ENCODE measurements around the gene MRPL24. TPM values are rescaled to one million over a fixed set of nuclear protein-coding genes. Genes with fewer than 3 reads are reported as not detected.

MRPL24 gene
- total and polyA plus RNA-seq, 9 of the 15 experiments (the other 6 are each of a cell fraction or from before 2014, with no cell fraction given) = 74.3 to 267 (median 113) TPM

DNA sequence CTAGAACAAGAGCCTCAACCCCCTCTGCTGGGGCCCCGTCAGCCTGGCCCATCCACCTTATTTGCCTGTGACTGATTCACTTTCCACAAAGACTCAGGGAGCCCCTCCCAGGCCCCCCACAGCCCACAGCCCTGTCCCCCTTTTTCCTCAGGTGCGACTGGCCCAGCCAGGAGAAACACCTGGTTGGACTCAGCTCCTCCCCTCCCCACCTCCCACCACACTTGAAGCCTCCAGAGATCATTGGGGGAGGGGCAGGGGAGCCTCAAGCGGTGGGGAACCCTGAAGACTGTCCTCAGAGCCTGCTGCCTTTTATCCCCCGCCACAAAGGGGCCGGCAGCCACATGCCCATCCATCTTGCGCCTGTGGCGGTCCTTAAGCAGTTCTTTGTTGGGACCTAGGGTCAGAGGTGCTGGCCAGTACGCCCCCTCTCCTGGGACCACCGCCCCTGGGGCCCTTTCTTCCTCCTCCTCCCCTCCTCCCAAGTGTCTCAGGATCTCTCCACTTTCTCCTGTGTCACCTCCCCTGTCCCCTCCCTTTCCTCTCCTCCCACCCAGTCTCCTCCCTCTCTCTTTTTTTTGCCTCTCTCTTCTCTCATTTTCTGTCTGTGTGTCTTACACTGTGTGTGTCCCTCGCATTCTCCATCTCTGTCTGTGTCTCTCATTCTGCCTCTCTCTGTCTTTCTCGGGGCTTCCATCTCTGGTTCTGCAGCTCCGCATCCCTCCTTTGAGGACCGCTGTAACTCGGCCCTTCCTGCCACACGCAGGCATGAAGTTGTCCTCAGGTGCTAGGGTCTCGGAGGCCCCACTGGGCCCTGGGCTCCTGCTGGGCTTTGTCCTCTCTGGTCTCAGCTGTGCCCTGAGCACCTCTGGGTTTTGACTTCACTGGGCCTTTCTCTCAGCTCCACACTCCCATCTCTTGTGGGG, 47.7 kb downstream of the MRPL24 start (continued):
- TF ChIP-seq, protein P1, sequence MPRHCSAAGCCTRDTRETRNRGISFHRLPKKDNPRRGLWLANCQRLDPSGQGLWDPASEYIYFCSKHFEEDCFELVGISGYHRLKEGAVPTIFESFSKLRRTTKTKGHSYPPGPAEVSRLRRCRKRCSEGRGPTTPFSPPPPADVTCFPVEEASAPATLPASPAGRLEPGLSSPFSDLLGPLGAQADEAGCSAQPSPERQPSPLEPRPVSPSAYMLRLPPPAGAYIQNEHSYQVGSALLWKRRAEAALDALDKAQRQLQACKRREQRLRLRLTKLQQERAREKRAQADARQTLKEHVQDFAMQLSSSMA (CRISPR knock-in tag; IDR thresholded peaks at IDR 0.05) = no peak
- TF ChIP-seq, protein P2, sequence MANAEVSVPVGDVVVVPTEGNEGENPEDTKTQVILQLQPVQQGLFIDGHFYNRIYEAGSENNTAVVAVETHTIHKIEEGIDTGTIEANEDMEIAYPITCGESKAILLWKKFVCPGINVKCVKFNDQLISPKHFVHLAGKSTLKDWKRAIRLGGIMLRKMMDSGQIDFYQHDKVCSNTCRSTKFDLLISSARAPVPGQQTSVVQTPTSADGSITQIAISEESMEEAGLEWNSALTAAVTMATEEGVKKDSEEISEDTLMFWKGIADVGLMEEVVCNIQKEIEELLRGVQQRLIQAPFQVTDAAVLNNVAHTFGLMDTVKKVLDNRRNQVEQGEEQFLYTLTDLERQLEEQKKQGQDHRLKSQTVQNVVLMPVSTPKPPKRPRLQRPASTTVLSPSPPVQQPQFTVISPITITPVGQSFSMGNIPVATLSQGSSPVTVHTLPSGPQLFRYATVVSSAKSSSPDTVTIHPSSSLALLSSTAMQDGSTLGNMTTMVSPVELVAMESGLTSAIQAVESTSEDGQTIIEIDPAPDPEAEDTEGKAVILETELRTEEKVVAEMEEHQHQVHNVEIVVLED (CRISPR knock-in tag; IDR thresholded peaks at IDR 0.05) = no peak
- TF ChIP-seq HMG20B (CRISPR knock-in tag; IDR thresholded peaks at IDR 0.05) = no peak
- no peak for TF ChIP-seq ZSCAN32 (CRISPR knock-in tag; IDR thresholded peaks at IDR 0.05)
- TF ChIP-seq NCOA6 (IDR thresholded peaks at IDR 0.05) = no peak
- TF ChIP-seq, protein P3, sequence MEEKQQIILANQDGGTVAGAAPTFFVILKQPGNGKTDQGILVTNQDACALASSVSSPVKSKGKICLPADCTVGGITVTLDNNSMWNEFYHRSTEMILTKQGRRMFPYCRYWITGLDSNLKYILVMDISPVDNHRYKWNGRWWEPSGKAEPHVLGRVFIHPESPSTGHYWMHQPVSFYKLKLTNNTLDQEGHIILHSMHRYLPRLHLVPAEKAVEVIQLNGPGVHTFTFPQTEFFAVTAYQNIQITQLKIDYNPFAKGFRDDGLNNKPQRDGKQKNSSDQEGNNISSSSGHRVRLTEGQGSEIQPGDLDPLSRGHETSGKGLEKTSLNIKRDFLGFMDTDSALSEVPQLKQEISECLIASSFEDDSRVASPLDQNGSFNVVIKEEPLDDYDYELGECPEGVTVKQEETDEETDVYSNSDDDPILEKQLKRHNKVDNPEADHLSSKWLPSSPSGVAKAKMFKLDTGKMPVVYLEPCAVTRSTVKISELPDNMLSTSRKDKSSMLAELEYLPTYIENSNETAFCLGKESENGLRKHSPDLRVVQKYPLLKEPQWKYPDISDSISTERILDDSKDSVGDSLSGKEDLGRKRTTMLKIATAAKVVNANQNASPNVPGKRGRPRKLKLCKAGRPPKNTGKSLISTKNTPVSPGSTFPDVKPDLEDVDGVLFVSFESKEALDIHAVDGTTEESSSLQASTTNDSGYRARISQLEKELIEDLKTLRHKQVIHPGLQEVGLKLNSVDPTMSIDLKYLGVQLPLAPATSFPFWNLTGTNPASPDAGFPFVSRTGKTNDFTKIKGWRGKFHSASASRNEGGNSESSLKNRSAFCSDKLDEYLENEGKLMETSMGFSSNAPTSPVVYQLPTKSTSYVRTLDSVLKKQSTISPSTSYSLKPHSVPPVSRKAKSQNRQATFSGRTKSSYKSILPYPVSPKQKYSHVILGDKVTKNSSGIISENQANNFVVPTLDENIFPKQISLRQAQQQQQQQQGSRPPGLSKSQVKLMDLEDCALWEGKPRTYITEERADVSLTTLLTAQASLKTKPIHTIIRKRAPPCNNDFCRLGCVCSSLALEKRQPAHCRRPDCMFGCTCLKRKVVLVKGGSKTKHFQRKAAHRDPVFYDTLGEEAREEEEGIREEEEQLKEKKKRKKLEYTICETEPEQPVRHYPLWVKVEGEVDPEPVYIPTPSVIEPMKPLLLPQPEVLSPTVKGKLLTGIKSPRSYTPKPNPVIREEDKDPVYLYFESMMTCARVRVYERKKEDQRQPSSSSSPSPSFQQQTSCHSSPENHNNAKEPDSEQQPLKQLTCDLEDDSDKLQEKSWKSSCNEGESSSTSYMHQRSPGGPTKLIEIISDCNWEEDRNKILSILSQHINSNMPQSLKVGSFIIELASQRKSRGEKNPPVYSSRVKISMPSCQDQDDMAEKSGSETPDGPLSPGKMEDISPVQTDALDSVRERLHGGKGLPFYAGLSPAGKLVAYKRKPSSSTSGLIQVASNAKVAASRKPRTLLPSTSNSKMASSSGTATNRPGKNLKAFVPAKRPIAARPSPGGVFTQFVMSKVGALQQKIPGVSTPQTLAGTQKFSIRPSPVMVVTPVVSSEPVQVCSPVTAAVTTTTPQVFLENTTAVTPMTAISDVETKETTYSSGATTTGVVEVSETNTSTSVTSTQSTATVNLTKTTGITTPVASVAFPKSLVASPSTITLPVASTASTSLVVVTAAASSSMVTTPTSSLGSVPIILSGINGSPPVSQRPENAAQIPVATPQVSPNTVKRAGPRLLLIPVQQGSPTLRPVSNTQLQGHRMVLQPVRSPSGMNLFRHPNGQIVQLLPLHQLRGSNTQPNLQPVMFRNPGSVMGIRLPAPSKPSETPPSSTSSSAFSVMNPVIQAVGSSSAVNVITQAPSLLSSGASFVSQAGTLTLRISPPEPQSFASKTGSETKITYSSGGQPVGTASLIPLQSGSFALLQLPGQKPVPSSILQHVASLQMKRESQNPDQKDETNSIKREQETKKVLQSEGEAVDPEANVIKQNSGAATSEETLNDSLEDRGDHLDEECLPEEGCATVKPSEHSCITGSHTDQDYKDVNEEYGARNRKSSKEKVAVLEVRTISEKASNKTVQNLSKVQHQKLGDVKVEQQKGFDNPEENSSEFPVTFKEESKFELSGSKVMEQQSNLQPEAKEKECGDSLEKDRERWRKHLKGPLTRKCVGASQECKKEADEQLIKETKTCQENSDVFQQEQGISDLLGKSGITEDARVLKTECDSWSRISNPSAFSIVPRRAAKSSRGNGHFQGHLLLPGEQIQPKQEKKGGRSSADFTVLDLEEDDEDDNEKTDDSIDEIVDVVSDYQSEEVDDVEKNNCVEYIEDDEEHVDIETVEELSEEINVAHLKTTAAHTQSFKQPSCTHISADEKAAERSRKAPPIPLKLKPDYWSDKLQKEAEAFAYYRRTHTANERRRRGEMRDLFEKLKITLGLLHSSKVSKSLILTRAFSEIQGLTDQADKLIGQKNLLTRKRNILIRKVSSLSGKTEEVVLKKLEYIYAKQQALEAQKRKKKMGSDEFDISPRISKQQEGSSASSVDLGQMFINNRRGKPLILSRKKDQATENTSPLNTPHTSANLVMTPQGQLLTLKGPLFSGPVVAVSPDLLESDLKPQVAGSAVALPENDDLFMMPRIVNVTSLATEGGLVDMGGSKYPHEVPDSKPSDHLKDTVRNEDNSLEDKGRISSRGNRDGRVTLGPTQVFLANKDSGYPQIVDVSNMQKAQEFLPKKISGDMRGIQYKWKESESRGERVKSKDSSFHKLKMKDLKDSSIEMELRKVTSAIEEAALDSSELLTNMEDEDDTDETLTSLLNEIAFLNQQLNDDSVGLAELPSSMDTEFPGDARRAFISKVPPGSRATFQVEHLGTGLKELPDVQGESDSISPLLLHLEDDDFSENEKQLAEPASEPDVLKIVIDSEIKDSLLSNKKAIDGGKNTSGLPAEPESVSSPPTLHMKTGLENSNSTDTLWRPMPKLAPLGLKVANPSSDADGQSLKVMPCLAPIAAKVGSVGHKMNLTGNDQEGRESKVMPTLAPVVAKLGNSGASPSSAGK (IDR thresholded peaks at IDR 0.05) = no peak
- TF ChIP-seq RFX1 (IDR thresholded peaks at IDR 0.05) = no peak
- TF ChIP-seq ZNF644 (tag; IDR thresholded peaks at IDR 0.05; ENCODE audit: low read depth) = no peak
- TF ChIP-seq ZNF589 (CRISPR knock-in tag; IDR thresholded peaks at IDR 0.05; ENCODE audit: low read depth) = no peak
- TF ChIP-seq BRD9 (IDR thresholded peaks at IDR 0.05; ENCODE audit: low read depth, partially characterized antibody) = peak; percentile 77
- no peak for TF ChIP-seq HNRNPUL1 (IDR thresholded peaks at IDR 0.05; ENCODE audit: low read length)
- TF ChIP-seq ZNF384 (IDR thresholded peaks at IDR 0.05; ENCODE audit: low read depth, low read length) = peak; percentile 77
- TF ChIP-seq PCBP1 (IDR thresholded peaks at IDR 0.05; ENCODE audit: low read depth, low read length, poor library complexity, severe bottlenecking) = no peak
- no peak for TF ChIP-seq ESRRB (CRISPR knock-in tag; IDR thresholded peaks at IDR 0.05; ENCODE audit: borderline replicate concordance)
